Posterior cingulate gyrus (tissue), 11 donors: ENCODE results near the gene MOGAT2.
A peak's percentile ranks its signal among the peaks of the same experiment; 100 is the strongest.

ENCODE experiments used
- DNase-seq, 10 donors: peaks; one replicate each; pipeline versions ENCODE4 v3.0.0 to v3.0.0-alpha.2; 2020 to 2021; ENCODE audit warnings: mixed read lengths in 3 of 10
- intact Hi-C: fragments of 100-400 bp; cut with DNase I; formaldehyde crosslinking; loops from one replicate; pipeline ENCODE4 v1.15.1; 2023

Gene MOGAT2

DNA sequence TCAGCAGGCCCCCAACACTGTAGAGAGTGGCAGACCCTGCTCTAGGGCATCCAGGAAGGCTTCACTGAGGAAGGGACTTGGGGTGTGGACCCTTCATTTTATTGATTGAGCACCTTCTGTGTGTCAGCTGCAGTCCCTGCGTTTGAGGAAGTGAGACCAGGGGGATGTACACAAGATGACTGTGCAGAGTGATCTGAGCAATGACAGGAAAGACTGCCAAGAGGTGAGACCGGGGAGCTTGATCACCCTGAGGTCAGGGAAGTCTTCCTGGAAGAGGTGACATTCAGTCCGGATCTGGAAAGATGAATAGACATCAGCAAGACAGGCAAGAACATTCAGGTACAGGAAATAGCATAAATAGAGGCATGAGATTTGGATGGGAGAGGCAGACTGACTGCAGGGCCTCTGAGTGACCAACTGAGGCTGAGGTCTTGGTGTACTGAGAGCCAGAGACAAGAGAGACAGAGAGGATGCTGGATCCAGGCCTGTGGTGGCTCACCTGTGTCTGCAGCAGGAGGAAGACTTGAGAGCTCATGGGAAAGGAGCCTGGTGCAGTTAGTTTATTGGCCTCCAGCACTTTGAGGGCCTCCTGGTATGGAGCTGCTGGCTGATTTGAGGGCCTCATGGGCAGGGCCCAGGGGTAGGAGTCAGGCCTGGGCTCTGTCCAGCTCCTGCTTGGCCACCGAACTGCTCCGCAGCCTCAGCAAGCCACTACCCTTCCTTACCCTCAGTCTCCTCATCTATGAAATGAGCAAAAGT, 56.1 kb downstream of the MOGAT2 start:
- peak in 2 of 10 donors; percentile 54 to 59 for DNase-seq
- intact Hi-C loops = no loop called here

DNA sequence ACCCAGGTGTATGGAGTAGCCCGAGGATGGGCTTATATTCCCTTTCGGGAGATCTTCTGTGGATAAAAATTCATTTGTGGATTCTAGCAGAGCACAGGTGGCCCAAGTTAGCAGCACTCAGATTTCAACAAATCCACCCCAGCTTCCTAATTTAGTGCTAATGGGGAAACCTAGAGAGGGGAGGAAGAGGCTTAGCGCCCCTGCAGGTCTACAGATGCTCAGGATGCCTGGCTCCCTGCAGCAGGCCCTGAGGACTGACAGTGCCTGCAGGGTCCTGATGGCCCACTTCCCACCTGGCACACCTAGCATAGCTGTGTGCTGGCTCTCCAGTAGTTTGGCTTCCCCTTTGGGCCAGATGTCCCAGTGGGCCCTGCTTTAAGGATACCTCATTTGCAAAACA, 57.4 kb downstream of the MOGAT2 start:
- DNase-seq = peak in 2 of 10 donors; percentile 41 to 46
- intact Hi-C loops = no loop called here

DNA sequence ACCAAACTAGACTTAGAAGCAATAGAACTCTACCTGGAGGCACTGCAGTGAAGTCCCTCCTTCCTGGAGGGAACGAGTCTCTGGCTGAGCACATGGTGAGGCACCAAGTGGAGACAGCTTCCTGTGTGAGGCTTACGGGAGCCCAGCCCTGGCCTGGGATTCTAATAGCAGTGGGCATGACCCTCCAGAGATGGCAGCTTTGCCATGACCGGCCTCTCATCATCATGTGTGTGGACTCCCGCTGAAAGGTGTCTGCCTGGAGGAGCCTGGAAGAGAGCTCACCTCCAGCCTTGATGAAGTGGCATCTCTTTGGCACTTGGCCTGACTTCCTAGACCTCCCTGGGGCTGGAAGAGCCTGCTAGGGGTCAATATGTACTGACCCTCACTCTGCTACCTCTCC, 58.9 kb downstream of the MOGAT2 start:
- intact Hi-C loops = no loop called here
- DNase-seq = peak in 2 of 10 donors; percentile 27 to 50

DNA sequence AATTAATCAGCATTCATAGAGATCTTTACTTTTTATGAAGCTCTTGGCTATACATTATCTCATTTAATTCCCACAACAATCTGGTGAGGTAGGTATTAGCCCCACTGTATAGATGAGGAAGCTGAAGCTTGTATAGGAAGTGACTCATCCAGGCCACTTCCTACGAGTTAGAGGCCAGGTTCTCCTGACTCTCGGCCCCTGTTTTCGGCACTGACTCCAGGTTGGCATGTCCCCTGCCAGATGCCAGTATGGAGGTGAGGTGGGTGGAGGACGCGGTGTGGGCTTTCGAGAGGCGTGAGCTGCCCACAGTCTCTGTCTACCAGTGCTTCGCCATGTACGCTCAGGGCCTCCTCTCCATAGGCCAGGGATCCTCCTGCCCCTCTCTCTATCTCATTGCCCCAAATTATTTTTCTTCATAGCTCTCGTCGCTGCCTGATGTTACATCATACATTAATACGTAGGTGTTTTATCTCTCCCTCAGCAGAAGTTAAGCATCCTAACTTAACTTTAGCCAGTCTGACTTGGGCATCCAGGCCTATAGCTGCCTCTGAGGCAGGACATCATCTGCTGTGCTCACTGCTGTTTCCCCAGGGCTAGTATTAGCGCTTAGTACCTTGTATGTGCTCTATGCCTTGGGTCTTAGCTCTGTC, 59.9 kb downstream of the MOGAT2 start:
- peak in 2 of 10 donors; percentile 71 to 78 for DNase-seq
- intact Hi-C loops = no loop called here

DNA sequence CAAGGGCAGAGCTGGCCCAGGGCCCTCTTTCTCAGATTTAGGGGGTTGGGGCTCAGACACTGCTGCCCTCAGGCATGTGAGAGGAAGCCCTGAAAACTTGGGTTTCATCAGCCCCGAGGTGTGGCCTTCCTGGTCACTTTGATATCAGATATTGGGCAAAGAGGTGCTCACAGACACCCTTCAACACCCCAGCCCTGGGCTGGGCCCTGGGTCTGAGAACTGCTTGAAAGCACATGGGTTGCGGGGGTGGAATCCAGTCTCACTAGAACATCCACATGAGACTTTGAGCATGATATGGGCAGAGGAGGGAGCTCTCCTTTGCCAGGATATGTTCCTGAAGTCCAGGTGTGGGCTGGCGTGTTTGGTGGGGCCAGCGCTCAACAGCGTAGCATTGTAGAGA, 61.3 kb downstream of the MOGAT2 start:
- intact Hi-C loops = no loop called here
- peak in 2 of 10 donors; percentile 25 to 55 for DNase-seq

DNA sequence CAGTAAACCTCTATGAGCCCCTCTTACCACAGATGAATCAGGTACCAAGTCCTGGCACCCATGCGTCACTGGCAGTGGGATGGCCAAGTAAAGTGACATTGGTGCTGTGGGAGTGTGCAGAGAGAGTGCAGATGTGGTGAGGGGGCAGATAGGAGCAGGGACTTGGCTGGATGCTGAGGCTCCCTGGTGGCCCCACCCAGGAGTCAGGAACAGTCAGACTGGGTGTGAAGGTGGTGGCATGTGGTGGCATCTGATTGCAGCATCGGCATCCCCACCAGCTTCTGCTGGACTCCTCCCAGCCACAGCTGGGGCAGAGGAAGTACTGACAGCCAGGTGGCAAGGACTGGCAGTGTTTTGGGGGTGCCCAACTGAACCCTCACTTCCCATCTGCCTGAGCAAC, 62.3 kb downstream of the MOGAT2 start:
- intact Hi-C loops = no loop called here

DNA sequence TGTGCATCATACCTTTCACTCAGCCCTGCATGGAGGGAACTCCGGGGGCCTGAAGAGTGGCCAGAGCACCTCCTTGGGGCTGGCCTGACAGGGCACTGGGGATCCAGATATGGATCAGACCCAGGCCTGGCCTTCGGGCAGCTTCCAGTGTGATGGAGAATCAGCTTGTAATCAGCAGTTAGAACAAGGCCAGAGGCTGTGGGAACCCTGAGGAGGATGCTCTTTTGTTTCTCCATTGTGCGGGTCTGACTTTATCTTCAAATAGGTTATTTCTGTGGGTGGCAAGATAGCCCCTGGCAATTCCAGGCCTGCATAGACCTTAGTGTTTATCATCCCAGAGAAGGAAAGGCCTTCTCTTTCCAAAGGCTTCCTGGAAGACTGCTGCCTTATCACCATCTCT, 63.2 kb downstream of the MOGAT2 start:
- peak in 1 of 10 donors; percentile 22 for DNase-seq
- intact Hi-C loops = no loop called here

More for the DNA sequence above, 62.3 kb downstream of the MOGAT2 start:
- DNase-seq = peak in 3 of 10 donors; percentile 26 to 79 (median 77)

DNA sequence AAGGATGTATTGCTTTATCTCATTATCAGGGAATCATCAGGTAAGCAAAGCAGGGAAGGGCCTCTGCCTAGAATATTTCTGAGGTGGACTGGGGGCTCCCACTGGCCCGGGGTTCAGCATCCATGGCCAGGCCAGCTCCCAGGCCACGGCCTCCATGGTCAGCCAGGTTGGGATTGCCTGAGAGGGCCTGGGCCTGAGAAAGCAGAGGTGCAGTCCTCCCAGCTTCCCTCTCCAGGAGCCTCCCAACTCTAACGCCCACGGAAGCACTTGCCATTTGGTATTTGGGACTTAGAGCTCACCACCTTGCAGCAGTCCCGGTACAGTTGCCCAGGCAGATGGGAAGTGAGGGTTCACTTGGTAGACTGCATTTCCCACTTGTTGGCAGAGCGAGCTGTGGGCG, 63.7 kb downstream of the MOGAT2 start:
- peak in 1 of 10 donors; percentile 75 for DNase-seq
- intact Hi-C loops = no loop called here

DNA sequence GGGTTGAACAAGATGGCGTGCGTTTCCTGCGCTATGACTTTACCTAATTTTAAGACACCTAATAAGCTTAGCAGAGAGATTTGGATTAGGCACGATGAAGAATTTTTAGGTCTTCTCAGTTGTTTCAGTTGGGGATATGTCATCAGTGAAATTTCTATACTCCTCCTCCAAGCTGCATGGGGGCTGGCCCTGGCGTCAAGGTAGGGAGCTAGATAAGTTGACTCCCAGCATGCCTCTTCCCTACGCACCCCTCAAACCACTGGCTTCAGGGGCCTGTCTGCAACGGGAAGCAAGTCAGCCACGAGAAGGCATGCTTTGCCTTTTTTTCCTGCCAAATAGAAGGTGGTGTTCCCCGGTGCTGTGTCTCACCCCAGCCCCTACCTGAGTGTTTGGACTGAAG, 64.2 kb downstream of the MOGAT2 start:
- intact Hi-C loops = no loop called here
- DNase-seq = peak in 1 of 10 donors; percentile 22
